ENCODE data around the gene WBP11. TPM values are rescaled to one million over a fixed set of nuclear protein-coding genes. Genes with fewer than 3 reads are reported as not detected.

The WBP11 gene
- total and polyA plus RNA-seq, 2 of the 13 experiments (the other 11 are each of a cell fraction or from before 2014, with no cell fraction given): 7.6 to 31.0 TPM

DNA sequence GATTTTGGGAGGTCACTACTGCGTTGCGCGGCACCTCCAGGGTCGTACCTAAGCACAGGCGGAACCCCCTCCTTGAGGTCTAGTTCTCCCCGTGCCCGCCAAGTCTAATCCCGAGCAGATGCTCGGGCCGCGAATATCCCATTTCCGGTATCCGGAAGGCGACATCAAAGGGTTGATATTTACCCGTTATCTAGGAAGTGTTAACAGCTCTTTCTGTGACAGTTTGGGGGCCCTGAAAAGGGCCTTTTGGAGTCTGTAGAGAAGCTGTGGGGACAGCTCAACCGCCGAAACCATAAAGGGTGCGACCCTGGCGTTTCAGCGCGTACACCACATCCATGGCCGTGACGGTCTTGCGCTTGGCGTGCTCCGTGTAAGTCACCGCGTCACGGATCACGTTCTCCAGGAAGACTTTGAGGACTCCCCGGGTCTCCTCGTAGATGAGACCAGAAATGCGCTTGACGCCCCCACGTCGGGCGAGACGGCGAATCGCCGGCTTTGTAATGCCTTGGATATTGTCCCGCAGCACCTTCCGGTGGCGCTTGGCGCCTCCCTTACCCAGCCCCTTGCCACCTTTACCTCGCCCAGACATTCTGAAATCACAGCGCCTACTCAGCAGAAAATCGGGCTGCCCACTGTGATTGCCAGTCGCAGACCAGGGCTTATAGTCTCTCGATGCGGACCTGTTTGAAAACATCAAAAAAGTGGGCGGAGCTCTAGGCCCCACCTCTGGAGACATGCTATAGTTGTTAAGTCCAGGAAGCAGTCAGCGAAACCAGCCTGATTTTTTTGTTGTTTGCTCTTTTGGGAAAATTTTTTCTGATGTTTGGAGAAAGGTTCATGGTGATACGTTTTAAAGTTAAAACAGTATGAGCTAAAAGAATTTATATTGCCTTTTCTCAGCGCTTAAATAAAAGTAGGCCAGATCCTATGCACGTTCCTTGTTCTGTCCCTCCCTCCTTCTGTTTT lies 32.5 kb downstream of the WBP11 start (continued):
- TF ChIP-seq, protein P1, sequence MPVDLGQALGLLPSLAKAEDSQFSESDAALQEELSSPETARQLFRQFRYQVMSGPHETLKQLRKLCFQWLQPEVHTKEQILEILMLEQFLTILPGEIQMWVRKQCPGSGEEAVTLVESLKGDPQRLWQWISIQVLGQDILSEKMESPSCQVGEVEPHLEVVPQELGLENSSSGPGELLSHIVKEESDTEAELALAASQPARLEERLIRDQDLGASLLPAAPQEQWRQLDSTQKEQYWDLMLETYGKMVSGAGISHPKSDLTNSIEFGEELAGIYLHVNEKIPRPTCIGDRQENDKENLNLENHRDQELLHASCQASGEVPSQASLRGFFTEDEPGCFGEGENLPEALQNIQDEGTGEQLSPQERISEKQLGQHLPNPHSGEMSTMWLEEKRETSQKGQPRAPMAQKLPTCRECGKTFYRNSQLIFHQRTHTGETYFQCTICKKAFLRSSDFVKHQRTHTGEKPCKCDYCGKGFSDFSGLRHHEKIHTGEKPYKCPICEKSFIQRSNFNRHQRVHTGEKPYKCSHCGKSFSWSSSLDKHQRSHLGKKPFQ (CRISPR knock-in tag; IDR thresholded peaks at IDR 0.05; ENCODE audit: insufficient replicate concordance): peak; percentile 61
- TF ChIP-seq SP4 (CRISPR knock-in tag; IDR thresholded peaks at IDR 0.05): peak; percentile 37
- TF ChIP-seq, protein P2, sequence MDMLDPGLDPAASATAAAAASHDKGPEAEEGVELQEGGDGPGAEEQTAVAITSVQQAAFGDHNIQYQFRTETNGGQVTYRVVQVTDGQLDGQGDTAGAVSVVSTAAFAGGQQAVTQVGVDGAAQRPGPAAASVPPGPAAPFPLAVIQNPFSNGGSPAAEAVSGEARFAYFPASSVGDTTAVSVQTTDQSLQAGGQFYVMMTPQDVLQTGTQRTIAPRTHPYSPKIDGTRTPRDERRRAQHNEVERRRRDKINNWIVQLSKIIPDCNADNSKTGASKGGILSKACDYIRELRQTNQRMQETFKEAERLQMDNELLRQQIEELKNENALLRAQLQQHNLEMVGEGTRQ (IDR thresholded peaks at IDR 0.05; ENCODE audit: low read depth, low read length): no peak
- TF ChIP-seq, protein P2 (CRISPR knock-in tag; IDR thresholded peaks at IDR 0.05; ENCODE audit: borderline replicate concordance): no peak
- TF ChIP-seq HNF4G (IDR thresholded peaks at IDR 0.05; ENCODE audit: borderline replicate concordance, low read depth, low read length): 0 out of 2 replicates have a peak, but pooled peaks have one; percentile 32
- TF ChIP-seq HNF4G (CRISPR knock-in tag; IDR thresholded peaks at IDR 0.05; ENCODE audit: borderline replicate concordance, low read depth): no peak
- TF ChIP-seq ATF7 (IDR thresholded peaks at IDR 0.05): no peak
- TF ChIP-seq ATF7 (CRISPR knock-in tag; IDR thresholded peaks at IDR 0.05): peak; percentile 59; the same call in 1 of the 2 replicates
- TF ChIP-seq ARHGAP35 (CRISPR knock-in tag; IDR thresholded peaks at IDR 0.05; ENCODE audit: borderline replicate concordance): peak; percentile 64; the same call in 1 of the 2 replicates
- TF ChIP-seq U2AF2 (IDR thresholded peaks at IDR 0.05; ENCODE audit: low read depth, low read length): no peak
- peak; percentile 96 for TF ChIP-seq BCL6 (CRISPR knock-in tag; IDR thresholded peaks at IDR 0.05)
- TF ChIP-seq, protein P3, sequence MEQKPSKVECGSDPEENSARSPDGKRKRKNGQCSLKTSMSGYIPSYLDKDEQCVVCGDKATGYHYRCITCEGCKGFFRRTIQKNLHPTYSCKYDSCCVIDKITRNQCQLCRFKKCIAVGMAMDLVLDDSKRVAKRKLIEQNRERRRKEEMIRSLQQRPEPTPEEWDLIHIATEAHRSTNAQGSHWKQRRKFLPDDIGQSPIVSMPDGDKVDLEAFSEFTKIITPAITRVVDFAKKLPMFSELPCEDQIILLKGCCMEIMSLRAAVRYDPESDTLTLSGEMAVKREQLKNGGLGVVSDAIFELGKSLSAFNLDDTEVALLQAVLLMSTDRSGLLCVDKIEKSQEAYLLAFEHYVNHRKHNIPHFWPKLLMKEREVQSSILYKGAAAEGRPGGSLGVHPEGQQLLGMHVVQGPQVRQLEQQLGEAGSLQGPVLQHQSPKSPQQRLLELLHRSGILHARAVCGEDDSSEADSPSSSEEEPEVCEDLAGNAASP (CRISPR knock-in tag; IDR thresholded peaks at IDR 0.05; ENCODE audit: borderline replicate concordance): peak; percentile 53
- no peak for TF ChIP-seq MBNL3 (CRISPR knock-in tag; conservative IDR thresholded peaks at IDR 0.05)
- TF ChIP-seq, protein P4, sequence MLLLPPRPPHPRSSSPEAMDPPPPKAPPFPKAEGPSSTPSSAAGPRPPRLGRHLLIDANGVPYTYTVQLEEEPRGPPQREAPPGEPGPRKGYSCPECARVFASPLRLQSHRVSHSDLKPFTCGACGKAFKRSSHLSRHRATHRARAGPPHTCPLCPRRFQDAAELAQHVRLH (CRISPR knock-in tag; IDR thresholded peaks at IDR 0.05; ENCODE audit: borderline replicate concordance, low read depth): peak; percentile 84; the same call in 1 of the 2 replicates
